ENCODE measurements around the gene SCRT2. TPM values are rescaled to one million over a fixed set of nuclear protein-coding genes. Genes with fewer than 3 reads are reported as not detected.

SCRT2 gene
- total and polyA plus RNA-seq, 2 of the 8 experiments (the other 6 are each of a cell fraction or from before 2014, with no cell fraction given), result 0.12 to 0.34 TPM

DNA sequence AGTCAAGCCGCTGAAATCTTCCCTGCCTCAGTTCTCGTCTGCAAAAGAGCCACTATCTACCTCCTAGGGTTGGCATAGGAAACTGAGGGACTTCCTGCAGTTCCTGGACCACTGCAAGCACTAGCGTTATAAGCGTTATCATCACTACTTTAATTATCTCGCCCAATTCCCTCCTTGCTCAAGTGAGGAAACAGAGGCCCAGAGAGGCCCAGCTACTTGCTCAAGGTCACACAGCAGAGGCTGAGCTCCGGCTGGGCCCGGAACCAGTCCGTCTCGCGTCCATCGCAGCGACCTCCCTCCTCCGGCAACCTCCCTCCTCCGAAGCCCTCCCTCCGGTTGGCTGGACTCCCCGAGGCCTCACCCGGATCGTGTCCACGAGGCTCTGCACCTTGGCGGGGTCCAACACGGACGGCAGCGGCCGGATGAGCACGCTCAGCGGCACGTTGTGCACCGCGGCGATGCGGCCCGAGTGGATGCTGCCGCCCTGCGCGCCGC, 22.9 kb downstream of the SCRT2 start (continued):
- TF ChIP-seq, protein P1, sequence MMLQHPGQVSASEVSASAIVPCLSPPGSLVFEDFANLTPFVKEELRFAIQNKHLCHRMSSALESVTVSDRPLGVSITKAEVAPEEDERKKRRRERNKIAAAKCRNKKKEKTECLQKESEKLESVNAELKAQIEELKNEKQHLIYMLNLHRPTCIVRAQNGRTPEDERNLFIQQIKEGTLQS (IDR thresholded peaks at IDR 0.05; ENCODE audit: insufficient read depth, low read depth, low read length), result no peak
- no peak for TF ChIP-seq TBP (IDR thresholded peaks at IDR 0.05; ENCODE audit: low read depth, low read length)
- peak; percentile 61 for TF ChIP-seq KDM4A (IDR thresholded peaks at IDR 0.05; ENCODE audit: low read depth, low read length, severe bottlenecking)
- TF ChIP-seq PHF8 (conservative IDR thresholded peaks at IDR 0.05; ENCODE audit: low read depth, low read length), result peak; percentile 58; the same call in 1 of the 2 replicates
